ENCODE measurements around the gene FBXO40. TPM values are rescaled to one million over a fixed set of nuclear protein-coding genes. Genes with fewer than 3 reads are reported as not detected.

FBXO40 gene
- total and polyA plus RNA-seq, 2 donors: under 0.01 to 0.02 TPM

- no peaks in the 10 kb centered on the region for H3K36me3 ChIP-seq (ENCODE audit: control insufficient read depth in 2 of 2, insufficient read depth in 2 of 2, low read length in 1 of 2)
- no peaks in the 10 kb centered on the region for H3K4me1 ChIP-seq (ENCODE audit: control insufficient read depth in 2 of 2, insufficient read depth in 2 of 2, low read length in 2 of 2)
- WGBS: 51% methylated on average over 4 of the region's 4 CpGs
- H3K4me3 ChIP-seq (ENCODE audit: low read length in 2 of 2): no peak overlapping the region
- no peak overlapping the region for H3K27ac ChIP-seq (ENCODE audit: low read depth in 1 of 2, low read length in 1 of 2)
- DNase-seq (ENCODE audit: low read depth in 6 of 9, low spot score in 9 of 9): no peak
- H3K27me3 ChIP-seq (ENCODE audit: control insufficient read depth in 2 of 2, insufficient read depth in 1 of 2, low read length in 1 of 2): no peaks in the 10 kb centered on the region
- no peaks in the 10 kb centered on the region for H3K9me3 ChIP-seq (ENCODE audit: control insufficient read depth in 2 of 2, insufficient read depth in 1 of 2, low read length in 1 of 2)
Observed at GRCh38 chr3:121601212-121601812, 8.1 kb downstream of the FBXO40 start.

GRCh38 chr3:121604759-121605158 lies 11.6 kb downstream of the FBXO40 start:
- DNase-seq (ENCODE audit: low read depth in 6 of 9, low spot score in 9 of 9): no peak
- no peaks in the 10 kb centered on the region for H3K27me3 ChIP-seq (ENCODE audit: control insufficient read depth in 2 of 2, insufficient read depth in 1 of 2, low read length in 1 of 2)
- no peaks in the 10 kb centered on the region for H3K4me1 ChIP-seq (ENCODE audit: control insufficient read depth in 2 of 2, insufficient read depth in 2 of 2, low read length in 2 of 2)
- H3K36me3 ChIP-seq (ENCODE audit: control insufficient read depth in 2 of 2, insufficient read depth in 2 of 2, low read length in 1 of 2): no peaks in the 10 kb centered on the region
- H3K9me3 ChIP-seq (ENCODE audit: control insufficient read depth in 2 of 2, insufficient read depth in 1 of 2, low read length in 1 of 2): no peaks in the 10 kb centered on the region
- no peak overlapping the region for H3K4me3 ChIP-seq (ENCODE audit: low read length in 2 of 2)
- no peak overlapping the region for H3K27ac ChIP-seq (ENCODE audit: low read depth in 1 of 2, low read length in 1 of 2)
- 93% methylated on average over 2 of the region's 2 CpGs for WGBS

- Histone ChIP-seq H3K4me3 (ENCODE audit: low read length in 2 of 2) (no peak overlapping the region), H3K27ac (ENCODE audit: low read depth in 1 of 2, low read length in 1 of 2) (no peak overlapping the region), H3K36me3 (ENCODE audit: control insufficient read depth in 2 of 2, insufficient read depth in 2 of 2, low read length in 1 of 2) (no peaks in the 10 kb centered on the region), H3K4me1 (ENCODE audit: control insufficient read depth in 2 of 2, insufficient read depth in 2 of 2, low read length in 2 of 2) (no peaks in the 10 kb centered on the region), H3K9me3 (ENCODE audit: control insufficient read depth in 2 of 2, insufficient read depth in 1 of 2, low read length in 1 of 2) (no peaks in the 10 kb centered on the region), H3K27me3 (ENCODE audit: control insufficient read depth in 2 of 2, insufficient read depth in 1 of 2, low read length in 1 of 2) (no peaks in the 10 kb centered on the region)
- WGBS: 98% methylated on average over 4 of the region's 4 CpGs
- no peak for DNase-seq (ENCODE audit: low read depth in 6 of 9, low spot score in 9 of 9)
Observed at GRCh38 chr3:121606106-121606505, 12.9 kb downstream of the FBXO40 start.

GRCh38 chr3:121619691-121620090 lies 26.5 kb downstream of the FBXO40 start:
- no peak overlapping the region for H3K4me3 ChIP-seq (ENCODE audit: low read length in 2 of 2)
- DNase-seq (ENCODE audit: low read depth in 6 of 9, low spot score in 9 of 9): no peak
- H3K36me3 ChIP-seq (ENCODE audit: control insufficient read depth in 2 of 2, insufficient read depth in 2 of 2, low read length in 1 of 2): no peaks in the 10 kb centered on the region
- 98% methylated on average over 2 of the region's 2 CpGs for WGBS
- no peaks in the 10 kb centered on the region for H3K4me1 ChIP-seq (ENCODE audit: control insufficient read depth in 2 of 2, insufficient read depth in 2 of 2, low read length in 2 of 2)
- H3K27ac ChIP-seq (ENCODE audit: low read depth in 1 of 2, low read length in 1 of 2): no peak overlapping the region
- H3K27me3 ChIP-seq (ENCODE audit: control insufficient read depth in 2 of 2, insufficient read depth in 1 of 2, low read length in 1 of 2): peaks cover 0 to 2% of the 10 kb centered on the region in 2 donors
- no peaks in the 10 kb centered on the region for H3K9me3 ChIP-seq (ENCODE audit: control insufficient read depth in 2 of 2, insufficient read depth in 1 of 2, low read length in 1 of 2)

GRCh38 chr3:121621491-121621890 lies 28.3 kb downstream of the FBXO40 start:
- Histone ChIP-seq H3K27me3 (ENCODE audit: control insufficient read depth in 2 of 2, insufficient read depth in 1 of 2, low read length in 1 of 2) (peaks cover 0 to 2% of the 10 kb centered on the region in 2 donors), H3K36me3 (ENCODE audit: control insufficient read depth in 2 of 2, insufficient read depth in 2 of 2, low read length in 1 of 2) (no peaks in the 10 kb centered on the region), H3K9me3 (ENCODE audit: control insufficient read depth in 2 of 2, insufficient read depth in 1 of 2, low read length in 1 of 2) (no peaks in the 10 kb centered on the region), H3K27ac (ENCODE audit: low read depth in 1 of 2, low read length in 1 of 2) (no peak overlapping the region), H3K4me3 (ENCODE audit: low read length in 2 of 2) (no peak overlapping the region), H3K4me1 (ENCODE audit: control insufficient read depth in 2 of 2, insufficient read depth in 2 of 2, low read length in 2 of 2) (no peaks in the 10 kb centered on the region)
- DNase-seq (ENCODE audit: low read depth in 6 of 9, low spot score in 9 of 9): no peak
- WGBS: 96% methylated on average over 6 of the region's 6 CpGs

GRCh38 chr3:121624147-121624899 lies 31.1 kb downstream of the FBXO40 start:
- no peak overlapping the region for H3K27ac ChIP-seq (ENCODE audit: low read depth in 1 of 2, low read length in 1 of 2)
- 87% methylated on average over 14 of the region's 14 CpGs for WGBS
- no peak overlapping the region for H3K4me3 ChIP-seq (ENCODE audit: low read length in 2 of 2)
- no peaks in the 10 kb centered on the region for H3K4me1 ChIP-seq (ENCODE audit: control insufficient read depth in 2 of 2, insufficient read depth in 2 of 2, low read length in 2 of 2)
- peaks cover 0 to 2% of the 10 kb centered on the region in 2 donors for H3K27me3 ChIP-seq (ENCODE audit: control insufficient read depth in 2 of 2, insufficient read depth in 1 of 2, low read length in 1 of 2)
- no peaks in the 10 kb centered on the region for H3K9me3 ChIP-seq (ENCODE audit: control insufficient read depth in 2 of 2, insufficient read depth in 1 of 2, low read length in 1 of 2)
- H3K36me3 ChIP-seq (ENCODE audit: control insufficient read depth in 2 of 2, insufficient read depth in 2 of 2, low read length in 1 of 2): peaks cover 0 to 2% of the 10 kb centered on the region in 2 donors
- DNase-seq (ENCODE audit: low read depth in 6 of 9, low spot score in 9 of 9): no peak

GRCh38 chr3:121626495-121626894 lies 33.3 kb downstream of the FBXO40 start:
- DNase-seq (ENCODE audit: low read depth in 6 of 9, low spot score in 9 of 9): no peak
- 97% methylated on average over 4 of the region's 4 CpGs for WGBS
- H3K27me3 ChIP-seq (ENCODE audit: control insufficient read depth in 2 of 2, insufficient read depth in 1 of 2, low read length in 1 of 2): peaks cover 0 to under 1% of the 10 kb centered on the region in 2 donors
- H3K36me3 ChIP-seq (ENCODE audit: control insufficient read depth in 2 of 2, insufficient read depth in 2 of 2, low read length in 1 of 2): peaks cover 10 to 11% of the 10 kb centered on the region in 2 donors
- no peaks in the 10 kb centered on the region for H3K4me1 ChIP-seq (ENCODE audit: control insufficient read depth in 2 of 2, insufficient read depth in 2 of 2, low read length in 2 of 2)
- H3K27ac ChIP-seq (ENCODE audit: low read depth in 1 of 2, low read length in 1 of 2): no peak overlapping the region
- no peak overlapping the region for H3K4me3 ChIP-seq (ENCODE audit: low read length in 2 of 2)
- H3K9me3 ChIP-seq (ENCODE audit: control insufficient read depth in 2 of 2, insufficient read depth in 1 of 2, low read length in 1 of 2): no peaks in the 10 kb centered on the region

GRCh38 chr3:121627211-121627610 lies 34.0 kb downstream of the FBXO40 start:
- Histone ChIP-seq H3K4me1 (ENCODE audit: control insufficient read depth in 2 of 2, insufficient read depth in 2 of 2, low read length in 2 of 2) (no peaks in the 10 kb centered on the region), H3K27me3 (ENCODE audit: control insufficient read depth in 2 of 2, insufficient read depth in 1 of 2, low read length in 1 of 2) (no peaks in the 10 kb centered on the region), H3K4me3 (ENCODE audit: low read length in 2 of 2) (no peak overlapping the region), H3K27ac (ENCODE audit: low read depth in 1 of 2, low read length in 1 of 2) (no peak overlapping the region), H3K9me3 (ENCODE audit: control insufficient read depth in 2 of 2, insufficient read depth in 1 of 2, low read length in 1 of 2) (no peaks in the 10 kb centered on the region), H3K36me3 (ENCODE audit: control insufficient read depth in 2 of 2, insufficient read depth in 2 of 2, low read length in 1 of 2) (peaks cover 17 to 18% of the 10 kb centered on the region in 2 donors)
- WGBS: 97% methylated on average over 4 of the region's 4 CpGs
- no peak for DNase-seq (ENCODE audit: low read depth in 6 of 9, low spot score in 9 of 9)

GRCh38 chr3:121627622-121628021 lies 34.4 kb downstream of the FBXO40 start:
- no peak for DNase-seq (ENCODE audit: low read depth in 6 of 9, low spot score in 9 of 9)
- H3K27ac ChIP-seq (ENCODE audit: low read depth in 1 of 2, low read length in 1 of 2): no peak overlapping the region
- WGBS: 83% methylated on average over 3 of the region's 3 CpGs
- H3K9me3 ChIP-seq (ENCODE audit: control insufficient read depth in 2 of 2, insufficient read depth in 1 of 2, low read length in 1 of 2): no peaks in the 10 kb centered on the region
- peaks cover 21% of the 10 kb centered on the region in 2 donors for H3K36me3 ChIP-seq (ENCODE audit: control insufficient read depth in 2 of 2, insufficient read depth in 2 of 2, low read length in 1 of 2)
- no peaks in the 10 kb centered on the region for H3K27me3 ChIP-seq (ENCODE audit: control insufficient read depth in 2 of 2, insufficient read depth in 1 of 2, low read length in 1 of 2)
- H3K4me3 ChIP-seq (ENCODE audit: low read length in 2 of 2): no peak overlapping the region
- H3K4me1 ChIP-seq (ENCODE audit: control insufficient read depth in 2 of 2, insufficient read depth in 2 of 2, low read length in 2 of 2): no peaks in the 10 kb centered on the region

All from thymus (tissue), 11 donors.